Endothelial cell of coronary artery (primary cell): ENCODE measurements around the gene LAMTOR5. TPM values are rescaled to one million over a fixed set of nuclear protein-coding genes. Genes with fewer than 3 reads are reported as not detected.

Experiments used
- total RNA-seq: library from RNA; depleted of rRNA; stranded (reverse); fragments of >200 nt; gene quantifications from 2 replicates; pipeline ENCODE4 v1.2.3, GENCODE V29; 2014

Gene LAMTOR5
- 64.6 and 88.3 TPM in 2 replicates for total RNA-seq

GRCh38 chr1:110407260-110408210, at the start of gene LAMTOR5:
Gene LAMTOR5, minus strand, starts transcription at chr1:110407694. Its CDS starts 74 bp downstream, at chr1:110407620.

DNA sequence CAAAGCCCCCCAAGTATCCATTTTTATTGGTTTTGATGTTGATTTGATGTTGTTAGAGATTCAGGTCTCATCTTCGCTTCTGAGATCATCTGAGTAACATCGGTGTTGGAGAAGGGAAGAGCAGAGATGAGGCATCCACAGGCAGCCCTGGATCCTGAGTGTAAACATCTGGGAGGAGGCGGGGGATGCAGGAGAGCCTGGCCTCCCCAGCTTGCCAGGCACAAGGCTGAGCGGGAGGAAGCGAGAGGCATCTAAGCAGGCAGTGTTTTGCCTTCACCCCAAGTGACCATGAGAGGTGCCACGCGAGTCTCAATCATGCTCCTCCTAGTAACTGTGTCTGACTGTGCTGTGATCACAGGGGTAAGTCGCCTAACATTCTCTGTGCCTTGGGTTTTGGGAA, 43.4 kb upstream of the LAMTOR5 start, which contains the start of gene PROK1:
PROK1 (plus strand) TSS at position 221 of the 400 bp plus-strand sequence; CDS start at position 289, 68 bp downstream.

GRCh38 chr1:110390692-110391245, 16.7 kb downstream of the LAMTOR5 start, which contains the start of gene SLC16A4:
Gene SLC16A4, minus strand, starts transcription at chr1:110391026. Its CDS starts 1,703 bp downstream, at chr1:110389323.

Other genes starting within 250 kb of the LAMTOR5 start
- 4.9 and 5.1 TPM in 2 replicates for gene KCNC4, start 197.4 kb downstream of the LAMTOR5 start, total RNA-seq
- gene RBM15, start 68.3 kb downstream of the LAMTOR5 start, total RNA-seq: 32.0 and 38.4 TPM in 2 replicates
- gene SLC16A4, start 16.7 kb downstream of the LAMTOR5 start, total RNA-seq: 3.7 and 6.0 TPM in 2 replicates
- gene PROK1, start 43.5 kb upstream of the LAMTOR5 start, total RNA-seq: not detected in 2 replicates
- not detected in 2 replicates for gene KCNA10, start 111.5 kb upstream of the LAMTOR5 start, total RNA-seq
- not detected in 2 replicates for gene KCNA2, start 198.7 kb upstream of the LAMTOR5 start, total RNA-seq